IMR-90 (cell line): ENCODE data around the gene EXOC6B. TPM values are rescaled to one million over a fixed set of nuclear protein-coding genes. Genes with fewer than 3 reads are reported as not detected.

Experiments used
- ATAC-seq: fragments of 200-7000 bp; cut with Tn5 transposase; 2 replicates; pipeline ENCODE4 v1.9.1; 2020; ENCODE audit warnings: low read depth, mild to moderate bottlenecking, moderate library complexity
- BruUV-seq: library from RNA; stranded (reverse); fragments of 400-500 nt; replicated peaks from 2 replicates; lab custom pipeline; 2021; lab: Mats Ljungman, UMichigan
- CTCF ChIA-PET: fragments of 300-600 bp; formaldehyde crosslinking; extraction: SDS; loops from one replicate; lab custom pipeline; 2021; ENCODE audit warnings: antibody characterized with exemption; lab: Yijun Ruan, JAX
- POLR2A ChIA-PET: fragments of 300-600 bp; sonication (Branson Sonifier 250); formaldehyde crosslinking; loops from one replicate; lab custom pipeline; 2022; ENCODE audit warnings: antibody characterized with exemption; ENCODE audit not compliant: unreplicated experiment; lab: Charles Lee
- DNase-seq: peaks from one replicate; pipeline ENCODE4 v3.0.0; 2013
- H2AFZ ChIP-seq: replicated peaks from 2 replicates; pipeline ENCODE3; 2013; ENCODE audit warnings: low read length, mild to moderate bottlenecking; ENCODE audit not compliant: poor library complexity
- H2AK5ac ChIP-seq: 2 replicates; pipeline ENCODE4 v1.6.1; 2013; ENCODE audit warnings: low read depth, low read length, inconsistent platforms
- H2AK9ac ChIP-seq: replicated peaks from 2 replicates; pipeline ENCODE3; 2013; ENCODE audit warnings: mild to moderate bottlenecking, low read depth, low read length, moderate library complexity; ENCODE audit not compliant: poor library complexity
- H2BK120ac ChIP-seq: 2 replicates; pipeline ENCODE4 v1.6.1; 2013; ENCODE audit warnings: low read depth, low read length, inconsistent platforms
- H2BK15ac ChIP-seq: 3 replicates; pipeline ENCODE4 v1.6.1; 2013; ENCODE audit warnings: low read depth, low read length, inconsistent platforms
- H2BK20ac ChIP-seq: 2 replicates; pipeline ENCODE4 v1.6.1; 2013; ENCODE audit warnings: low read depth, mild to moderate bottlenecking, inconsistent platforms, low read length, moderate library complexity
- H2BK5ac ChIP-seq: 2 replicates; pipeline ENCODE4 v1.6.1; 2013; ENCODE audit warnings: mild to moderate bottlenecking, low read depth, low read length, inconsistent platforms; ENCODE audit not compliant: poor library complexity, severe bottlenecking
- H3K14ac ChIP-seq: replicated peaks from 2 replicates; pipeline ENCODE4 v1.6.1; 2013; ENCODE audit warnings: low read depth, low read length, inconsistent platforms
- H3K18ac ChIP-seq: 2 replicates; pipeline ENCODE4 v1.6.1; 2013; ENCODE audit warnings: low read depth, low read length, control low read depth
- H3K23ac ChIP-seq: 2 replicates; pipeline ENCODE4 v1.6.1; 2013; ENCODE audit warnings: low read depth, low read length, inconsistent platforms
- H3K27ac ChIP-seq: 2 replicates; pipeline ENCODE4 v1.5.1; 2013; ENCODE audit warnings: mild to moderate bottlenecking, control low read depth, low read length; ENCODE audit not compliant: insufficient read depth
- H3K27me3 ChIP-seq: 2 replicates; pipeline ENCODE4 v1.6.1; 2013; ENCODE audit warnings: low read length; ENCODE audit not compliant: control insufficient read depth, insufficient read depth
- H3K36me3 ChIP-seq: 2 replicates; pipeline ENCODE4 v1.6.1; 2013; ENCODE audit warnings: low read length, mixed read lengths; ENCODE audit not compliant: control insufficient read depth, insufficient read depth
- H3K4ac ChIP-seq: 2 replicates; pipeline ENCODE4 v1.6.1; 2013; ENCODE audit warnings: low read depth, low read length, inconsistent platforms
- H3K4me1 ChIP-seq: 2 replicates; pipeline ENCODE4 v1.6.1; 2013; ENCODE audit warnings: low read length, mixed read lengths; ENCODE audit not compliant: control insufficient read depth, insufficient read depth
- H3K4me2 ChIP-seq: 2 replicates; pipeline ENCODE4 v1.6.1; 2013; ENCODE audit warnings: low read depth, mild to moderate bottlenecking, control low read depth, low read length, moderate library complexity
- H3K4me3 ChIP-seq: 2 replicates; pipeline ENCODE4 v1.5.1; 2013; ENCODE audit warnings: low read depth, mild to moderate bottlenecking, control low read depth, low read length, moderate library complexity; ENCODE audit not compliant: insufficient read depth
- H3K56ac ChIP-seq: 2 replicates; pipeline ENCODE4 v1.6.1; 2013; ENCODE audit warnings: low read length, inconsistent platforms; ENCODE audit not compliant: insufficient read depth; ENCODE audit errors: extremely low read depth
- H3K79me1 ChIP-seq, 2 experiments: 2 replicates each; pipeline ENCODE4 v1.6.1; 2013; ENCODE audit warnings: low read length in 2 of 2, inconsistent platforms in 1 of 2, low read depth in 1 of 2
- H3K9ac ChIP-seq: 2 replicates; pipeline ENCODE4 v1.6.1; 2013; ENCODE audit warnings: low read depth, low read length, control low read depth
- H3K9me1 ChIP-seq: 2 replicates; pipeline ENCODE4 v1.6.1; 2013; ENCODE audit warnings: low read length, inconsistent platforms; ENCODE audit not compliant: insufficient read depth
- H3K9me3 ChIP-seq: 2 replicates; pipeline ENCODE4 v1.6.1; 2013; ENCODE audit warnings: low read length; ENCODE audit not compliant: control insufficient read depth, insufficient read depth
- H4K20me1 ChIP-seq: 2 replicates; pipeline ENCODE4 v1.6.1; 2013; ENCODE audit warnings: low read length, inconsistent platforms; ENCODE audit not compliant: insufficient read depth
- H4K5ac ChIP-seq: 2 replicates; pipeline ENCODE4 v1.6.1; 2013; ENCODE audit warnings: mild to moderate bottlenecking, low read depth, low read length, control low read depth
- H4K8ac ChIP-seq, 2 experiments: 2 replicates each; pipeline ENCODE4 v1.6.1; 2013; ENCODE audit warnings: low read depth in 2 of 2, low read length in 2 of 2, control low read depth in 1 of 2, inconsistent platforms in 1 of 2
- H4K91ac ChIP-seq: 2 replicates; pipeline ENCODE4 v1.6.1; 2013; ENCODE audit warnings: low read depth, low read length, inconsistent platforms; ENCODE audit not compliant: insufficient read depth
- MXI1 ChIP-seq: IDR thresholded peaks from 2 replicates; pipeline ENCODE4 v1.6.1; 2012; ENCODE audit warnings: low read depth, mild to moderate bottlenecking, low read length, moderate library complexity, borderline replicate concordance
- NFE2L2 ChIP-seq: fragments of 150-350 bp; IDR thresholded peaks from 2 replicates; pipeline ENCODE4 v1.6.1; 2016; ENCODE audit warnings: low read depth, mild to moderate bottlenecking, low read length
- POLR2A ChIP-seq: IDR thresholded peaks from 2 replicates; pipeline ENCODE4 v1.6.1; 2012; ENCODE audit warnings: mild to moderate bottlenecking, low read depth, low read length
- SMC3 ChIP-seq: fragments of 150-350 bp; IDR thresholded peaks from 2 replicates; pipeline ENCODE4 v1.6.1; 2016; ENCODE audit warnings: low read depth, mild to moderate bottlenecking, antibody characterized with exemption, low read length, moderate library complexity
- WGBS, 2 experiments: methylation state at CpG; one replicate each; pipeline versions ENCODE4 v1.1.5 to v1.1.7; 2013; ENCODE audit warnings: missing lambda C conversion rate in 2 of 2; ENCODE audit not compliant: insufficient read length in 1 of 2; ENCODE audit errors: extremely low coverage in 2 of 2; 5-methylcytosine and 5-hydroxymethylcytosine counted together
- dilution Hi-C: fragments of 300-500 bp; cut with HindIII; formaldehyde crosslinking; loops from one replicate; pipeline ENCODE4 v1.14.3; 2018; ENCODE audit warnings: low sequenced_read_pairs; ENCODE audit not compliant: unreplicated experiment
- in situ Hi-C: fragments of 300-500 bp; cut with MboI; formaldehyde crosslinking; loops from 3 replicates; pipeline ENCODE4 v1.14.3; 2019; ENCODE audit warnings: low sequenced_read_pairs, inconsistent platforms, mixed read lengths
- intact Hi-C: fragments of 100-400 bp; cut with micrococcal nuclease; formaldehyde crosslinking; loops from 2 replicates; pipeline ENCODE4 v1.10.0; 2022
- polyA plus RNA-seq, 3 experiments: library from polyadenylated mRNA; depleted of rRNA; stranded (reverse); fragments of >200 nt; gene quantifications; 2 replicates each; pipeline ENCODE4 v1.2.3, GENCODE V29; 2012; ENCODE audit warnings: low replicate concordance in 1 of 3
- total RNA-seq: library from RNA; depleted of rRNA; stranded (reverse); fragments of >200 nt; gene quantifications from 2 replicates; pipeline ENCODE4 v1.2.3, GENCODE V29; 2012

The EXOC6B gene
- total and polyA plus RNA-seq, 2 of the 4 experiments (the other 2 are of a cell fraction) = 10.2 to 29.4 TPM

GRCh38 chr2:72603481-72603880 is 222.4 kb downstream of the EXOC6B start:
- Histone ChIP-seq H2BK5ac (no peak overlapping the region), H3K27me3 (no peaks in the 10 kb centered on the region), H4K20me1 (no peaks in the 10 kb centered on the region), H3K4ac (no peak overlapping the region), H2BK120ac (no peak overlapping the region), H3K23ac (no peak overlapping the region), H2BK15ac (no peak overlapping the region), H3K9me1 (no peaks in the 10 kb centered on the region), H4K91ac (no peak overlapping the region), H3K4me2 (no peak overlapping the region), H2AK5ac (no peak overlapping the region), H3K36me3 (no peaks in the 10 kb centered on the region), H2AK9ac (no peak overlapping the region), H3K9me3 (no peaks in the 10 kb centered on the region), H4K5ac (no peak overlapping the region), H3K14ac (no peak overlapping the region), H3K9ac (no peak overlapping the region), H3K4me3 (no peak overlapping the region), H3K56ac (no peak overlapping the region), H3K27ac (no peak overlapping the region), H3K79me1 (peaks cover 2 to 5% of the 10 kb centered on the region in 2 experiments; a peak in 1 of 4 replicates), H2BK20ac (no peak overlapping the region), H3K18ac (no peak overlapping the region; the same call in 1 of the 2 replicates), H2AFZ (no peak overlapping the region), H4K8ac (0 out of 4 replicates have a peak overlapping the region, but pooled peaks of 1 of the 2 experiments have one; percentile 2), H3K4me1 (no peaks in the 10 kb centered on the region)
- ATAC-seq = no peak; the same call in 1 of the 2 replicates
- WGBS, 2 experiments = 67% methylated on average over 2 of the region's 2 CpGs; no CpG with 5 or more reads in 1 of the 2 experiments
- dilution Hi-C loops = no loop called here
- in situ Hi-C loops = no loop called here
- no TSS peak for BruUV-seq
- TF ChIP-seq SMC3 (no peak), NFE2L2 (peak; percentile 63), MXI1 (no peak), POLR2A (no peak)
- CTCF ChIA-PET = no interaction called here
- intact Hi-C loops = loop anchor here (10.0 kb wide), 1 partner anchor 261 kb away; no protein-coding TSS in a partner anchor
- POLR2A ChIA-PET = no interaction called here
- DNase-seq = peak; percentile 32
